DMS 273 treated with DMSO at 0.1 percent for 48 hours (cell line): ENCODE data around the gene CCDC47.
A peak's percentile ranks its signal among the peaks of the same experiment; 100 is the strongest.

Source experiments
- DNase-seq: peaks from one replicate; lab custom pipeline; 2025; lab: John Stamatoyannopoulos, UW

Gene CCDC47

DNA sequence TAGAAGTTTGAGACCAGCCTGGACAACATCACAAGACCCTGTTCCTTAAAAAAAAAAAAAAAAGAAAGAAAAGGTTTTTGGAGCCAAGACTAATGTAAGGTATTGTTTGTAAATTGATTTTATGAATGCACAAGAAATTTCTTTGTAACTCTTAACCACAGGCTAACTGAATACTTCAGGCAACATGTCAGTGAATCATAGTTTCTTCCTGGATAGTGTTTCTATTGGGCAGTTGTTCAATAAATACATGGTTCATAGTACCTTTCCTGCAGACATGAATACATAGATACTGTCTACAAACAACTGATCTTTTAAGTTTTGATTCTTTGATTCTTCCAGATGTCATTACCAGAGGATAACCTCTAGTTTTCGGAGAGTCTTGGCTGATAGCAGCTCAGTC lies 12.2 kb upstream of the CCDC47 start:
- no peak for DNase-seq

DNA sequence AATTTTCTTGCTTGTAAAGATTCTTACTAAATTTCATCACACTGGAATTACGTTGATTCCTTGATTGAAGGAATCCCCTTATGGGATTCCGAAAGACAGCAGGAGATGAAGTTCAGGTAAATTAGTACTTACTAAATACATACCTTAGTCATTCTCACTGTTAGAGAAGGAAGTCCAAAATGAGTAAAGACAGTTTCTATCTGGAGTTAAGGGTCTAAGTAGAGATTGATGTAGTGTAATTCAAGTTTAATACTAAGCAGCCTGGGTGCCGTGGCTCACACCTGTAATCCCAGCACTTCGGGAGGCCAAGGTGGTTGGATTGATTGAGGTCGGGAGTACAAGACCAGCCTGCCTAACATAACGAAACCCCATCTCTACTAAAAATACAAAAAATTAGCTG lies 10.1 kb upstream of the CCDC47 start:
- DNase-seq = no peak

- DNase-seq = no peak
Measured at GRCh38 chr17:63780928-63781327, 7.5 kb upstream of the CCDC47 start.

- no peak for DNase-seq
Measured at GRCh38 chr17:63780507-63780906, 7.1 kb upstream of the CCDC47 start.

DNA sequence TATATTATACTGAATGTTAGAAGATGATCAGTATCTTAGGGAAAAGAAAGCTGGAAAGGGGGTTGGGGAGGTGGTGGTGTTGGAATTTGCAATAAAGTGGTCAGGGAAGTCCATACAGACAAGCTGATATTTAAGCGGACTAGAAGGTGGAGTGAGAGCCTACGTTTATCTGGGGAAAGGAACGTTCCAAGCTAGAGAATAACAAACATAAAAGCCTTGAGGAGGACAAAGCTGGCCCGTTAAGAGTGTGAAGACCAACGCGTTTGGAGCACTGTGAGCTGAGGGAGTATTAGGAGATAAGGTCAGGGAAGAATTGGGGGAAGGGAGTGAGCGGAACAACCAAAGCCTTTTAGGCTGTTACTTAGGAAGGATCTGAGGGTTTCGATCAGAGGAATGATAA lies 2.0 kb upstream of the CCDC47 start:
- no peak for DNase-seq

DNA sequence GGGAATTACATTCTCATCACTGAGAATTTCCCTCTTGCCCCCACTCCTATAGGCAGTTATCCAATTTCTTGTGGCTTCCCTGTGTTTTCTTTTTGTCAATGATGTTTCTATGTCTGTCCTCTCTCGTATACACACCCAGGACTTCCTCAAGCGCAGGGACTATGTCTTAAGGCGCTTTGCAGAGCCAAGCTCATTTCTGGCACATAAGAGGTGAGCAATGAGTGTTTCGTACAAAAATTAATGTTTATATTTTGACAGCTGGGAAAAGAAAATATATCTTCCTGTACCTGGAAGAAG lies 1.5 kb upstream of the CCDC47 start:
- DNase-seq = no peak

DNA sequence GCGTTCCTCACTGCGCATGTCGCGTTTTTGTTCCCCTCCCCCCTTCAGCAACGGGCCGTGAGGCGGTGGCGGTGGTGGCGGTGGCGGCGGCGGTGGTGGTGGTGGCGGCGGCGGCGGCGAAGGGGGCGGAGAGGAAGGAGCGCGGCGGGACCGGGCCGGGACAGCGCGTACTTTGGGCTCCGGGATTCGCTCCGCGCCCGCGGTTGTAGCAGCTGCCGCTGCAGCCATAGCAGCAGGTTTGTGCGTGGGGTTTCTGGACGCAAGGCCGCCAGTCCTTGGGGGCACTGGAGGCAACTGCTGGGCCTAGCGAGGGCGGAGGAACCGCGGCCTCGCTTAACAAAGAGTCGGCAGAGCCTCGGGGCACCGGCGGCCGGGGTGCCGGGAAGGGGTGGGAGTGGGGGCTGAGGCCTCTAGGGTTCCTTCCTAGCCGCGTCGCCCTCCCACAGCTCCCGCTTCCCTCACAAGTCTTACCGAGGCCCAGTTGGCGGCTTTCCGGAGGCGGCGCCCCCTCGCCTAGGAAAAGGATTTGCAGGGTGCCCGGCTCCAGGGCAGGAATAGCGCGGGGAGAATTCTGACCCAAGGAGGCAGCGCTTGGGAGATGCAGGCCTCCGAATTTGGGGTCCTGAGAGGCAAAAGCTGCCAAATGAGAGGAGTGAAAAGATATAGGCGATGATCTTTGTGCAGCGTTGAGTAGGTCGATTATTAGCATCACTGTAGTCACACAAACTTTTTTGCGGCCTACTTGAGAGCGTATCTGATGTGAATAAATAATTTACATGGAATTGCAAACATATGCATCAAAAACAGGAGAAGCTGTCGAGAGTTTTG lies 958 bp upstream of the CCDC47 start, which contains the start of gene DDX42:
DDX42 (plus strand) TSS at position 30 of the 828 bp plus-strand sequence. CDS start 12,880 bp downstream, outside the sequence.
- DNase-seq = no peak

GRCh38 chr17:63772801-63773271 lies 561 bp downstream of the CCDC47 start:
- no peak for DNase-seq

DNA sequence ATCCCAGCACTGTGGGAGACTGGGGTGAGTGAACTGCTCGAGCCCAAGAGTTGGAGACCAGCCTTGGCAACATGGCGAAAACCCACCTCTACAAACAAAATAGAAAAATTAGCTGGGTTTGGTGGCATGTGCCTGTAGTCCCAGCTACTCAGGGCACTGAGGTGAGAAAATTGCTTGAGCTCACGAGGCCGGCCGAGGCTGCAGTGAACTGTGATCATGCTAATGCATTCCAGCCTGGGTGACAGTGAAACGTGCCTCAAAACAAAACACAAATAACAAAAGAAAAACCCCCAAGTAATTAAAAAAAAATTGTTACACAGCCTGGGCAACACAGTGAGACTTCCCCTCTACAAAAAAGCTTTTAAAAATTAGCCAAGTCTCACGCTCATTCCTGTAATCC lies 5.0 kb downstream of the CCDC47 start:
- no peak for DNase-seq

GRCh38 chr17:63766754-63767153 lies 6.6 kb downstream of the CCDC47 start:
- DNase-seq = no peak

DNA sequence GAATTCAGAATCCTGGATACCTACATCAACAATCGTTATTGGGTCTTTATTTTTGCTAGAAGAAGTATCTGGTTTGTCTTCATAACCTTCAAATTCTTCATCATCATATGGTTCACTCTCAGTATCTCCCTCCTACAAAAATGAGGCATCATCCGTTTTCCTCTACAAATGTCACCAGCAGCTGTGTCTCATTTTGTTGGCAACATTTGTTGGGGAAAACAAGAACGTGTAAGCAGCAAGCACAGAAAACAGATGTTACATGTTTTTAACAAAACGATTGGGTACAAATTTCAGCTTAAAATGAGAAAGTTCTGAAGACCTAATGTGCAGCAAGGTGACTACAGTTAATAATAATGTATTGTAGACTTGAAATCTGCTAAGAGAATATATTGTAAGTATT lies 8.7 kb downstream of the CCDC47 start:
- DNase-seq = no peak

GRCh38 chr17:63762161-63763078 lies 11.0 kb downstream of the CCDC47 start:
- DNase-seq = no peak

DNA sequence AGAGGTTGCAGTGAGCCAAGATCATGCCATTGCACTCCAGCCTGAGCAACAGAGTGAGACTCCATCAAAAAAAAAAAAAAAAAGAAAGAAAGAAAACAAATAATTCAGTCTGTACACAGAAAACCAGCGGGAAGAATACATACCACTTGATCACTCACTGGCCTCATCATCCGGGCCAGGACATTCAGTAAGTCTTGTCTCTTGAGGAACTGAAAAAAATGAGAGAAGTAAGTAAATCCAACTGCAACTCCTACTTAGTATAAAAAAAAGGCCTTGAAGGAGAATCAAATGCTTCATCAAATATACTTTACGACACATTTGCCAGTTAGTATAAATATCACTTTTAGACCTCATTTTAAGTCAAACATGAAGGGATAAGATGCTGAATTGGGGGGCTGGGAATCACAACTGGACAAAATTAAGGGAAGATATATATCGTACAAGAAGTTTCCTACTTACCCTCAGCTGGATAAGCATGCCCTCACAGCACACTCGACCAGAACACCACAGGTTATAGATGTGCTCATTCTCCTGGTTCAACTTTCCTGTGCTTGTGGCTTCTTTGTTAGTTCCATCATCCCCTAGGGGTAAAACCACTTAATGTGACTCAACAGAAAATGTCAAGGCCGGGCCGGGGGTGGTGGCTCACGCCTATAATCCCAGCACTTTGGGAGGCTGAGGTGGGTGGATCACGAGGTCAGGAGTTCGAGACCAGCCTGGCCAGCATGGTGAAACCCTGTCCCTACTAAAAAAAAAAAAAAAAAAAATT lies 12.4 kb downstream of the CCDC47 start:
- no peak for DNase-seq

DNA sequence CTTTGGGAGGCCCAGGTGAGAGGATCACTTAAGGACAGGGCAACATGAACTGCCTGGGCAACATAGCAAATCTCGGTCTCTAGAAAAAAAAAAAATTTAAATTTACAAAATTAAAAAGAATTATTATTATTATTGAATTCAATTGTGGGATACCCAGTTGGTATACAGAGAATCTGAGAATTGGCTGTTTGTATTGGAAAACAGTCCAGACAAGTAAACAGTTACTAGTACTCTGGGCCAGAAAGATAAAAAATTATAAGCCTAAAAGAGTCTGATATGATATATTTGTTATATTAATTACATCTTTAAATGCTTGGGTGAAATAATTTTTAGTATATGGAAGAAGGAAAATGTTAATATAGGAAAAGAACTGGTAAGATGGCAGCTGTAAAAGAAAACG lies 15.0 kb downstream of the CCDC47 start:
- no peak for DNase-seq

DNA sequence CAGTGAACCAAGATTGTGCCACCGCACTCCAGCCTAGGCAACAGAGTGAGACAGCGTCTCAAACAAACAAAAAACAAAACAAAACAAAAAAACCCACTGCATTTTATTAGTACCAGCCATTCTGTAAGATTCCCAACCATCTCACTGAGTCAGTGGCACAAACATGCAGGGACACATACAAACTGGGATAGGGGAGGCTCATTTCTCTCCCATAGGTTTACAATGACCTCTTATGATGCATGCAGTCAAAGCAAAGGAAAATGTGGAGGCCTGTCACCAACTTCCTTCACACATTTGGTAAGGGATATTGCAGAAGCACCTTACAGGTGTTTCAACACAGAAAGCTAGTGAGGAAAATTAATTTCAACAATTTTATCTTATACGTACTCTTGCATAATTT lies 19.4 kb downstream of the CCDC47 start:
- no peak for DNase-seq

DNA sequence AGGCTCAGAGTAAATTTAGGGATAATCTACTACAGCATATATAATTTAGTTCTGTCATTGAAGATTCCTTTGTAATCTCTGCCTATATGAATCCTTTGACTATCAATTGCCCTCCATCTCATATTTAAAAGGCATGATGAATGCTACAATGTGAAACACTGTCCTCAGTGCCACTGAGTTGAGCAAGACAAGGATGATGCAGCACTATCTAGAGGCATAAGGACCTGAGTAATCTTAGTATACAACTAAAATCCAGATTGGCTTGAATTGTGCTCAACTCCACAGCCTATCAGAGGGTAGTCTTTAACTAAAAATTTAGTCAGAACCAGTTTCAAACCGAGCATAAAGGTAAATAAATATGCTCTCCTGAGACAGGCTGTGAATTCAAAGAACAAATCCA lies 20.2 kb downstream of the CCDC47 start:
- no peak for DNase-seq

DNA sequence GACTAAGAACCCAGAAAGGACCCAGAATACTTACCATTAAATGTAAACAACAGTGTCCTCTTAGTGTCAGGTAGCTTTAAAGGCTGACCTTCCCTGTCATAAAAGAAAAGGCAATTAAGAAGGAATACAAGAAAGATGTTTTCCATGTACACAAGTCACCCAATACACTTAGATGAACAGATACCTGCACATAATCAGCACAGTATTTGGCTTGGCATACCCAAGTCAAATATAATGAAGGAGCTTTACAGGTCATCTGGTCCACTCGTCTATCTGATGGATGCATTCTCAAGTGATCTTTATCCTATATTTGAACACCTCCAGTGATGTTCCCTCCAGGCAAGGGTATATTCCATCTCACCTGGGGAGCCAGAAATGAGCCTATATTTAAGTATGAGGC lies 20.7 kb downstream of the CCDC47 start:
- no peak for DNase-seq

- no peak for DNase-seq
Measured at GRCh38 chr17:63751806-63752205, 21.6 kb downstream of the CCDC47 start.

- DNase-seq = peak; percentile 96
Measured at GRCh38 chr17:63741408-63742173, 31.8 kb downstream of the CCDC47 start, which contains the start of gene STRADA. Gene STRADA (minus strand): TSS chr17:63741799. CDS start chr17:63728369, 13,430 bp downstream.

DNA sequence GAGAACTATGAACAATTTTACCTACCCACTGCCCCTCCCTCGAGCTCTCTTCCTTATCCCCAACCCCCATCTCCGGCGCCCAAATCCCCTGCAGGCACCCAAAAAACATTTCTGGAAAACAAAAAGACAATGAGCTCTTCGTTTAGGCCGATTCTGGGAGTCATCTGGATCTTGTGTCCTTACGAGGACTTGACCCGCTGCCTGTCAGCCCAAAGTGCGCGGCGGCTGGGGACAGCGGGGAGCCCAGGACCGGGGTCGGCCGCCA lies 32.3 kb downstream of the CCDC47 start:
- no peak for DNase-seq

DNA sequence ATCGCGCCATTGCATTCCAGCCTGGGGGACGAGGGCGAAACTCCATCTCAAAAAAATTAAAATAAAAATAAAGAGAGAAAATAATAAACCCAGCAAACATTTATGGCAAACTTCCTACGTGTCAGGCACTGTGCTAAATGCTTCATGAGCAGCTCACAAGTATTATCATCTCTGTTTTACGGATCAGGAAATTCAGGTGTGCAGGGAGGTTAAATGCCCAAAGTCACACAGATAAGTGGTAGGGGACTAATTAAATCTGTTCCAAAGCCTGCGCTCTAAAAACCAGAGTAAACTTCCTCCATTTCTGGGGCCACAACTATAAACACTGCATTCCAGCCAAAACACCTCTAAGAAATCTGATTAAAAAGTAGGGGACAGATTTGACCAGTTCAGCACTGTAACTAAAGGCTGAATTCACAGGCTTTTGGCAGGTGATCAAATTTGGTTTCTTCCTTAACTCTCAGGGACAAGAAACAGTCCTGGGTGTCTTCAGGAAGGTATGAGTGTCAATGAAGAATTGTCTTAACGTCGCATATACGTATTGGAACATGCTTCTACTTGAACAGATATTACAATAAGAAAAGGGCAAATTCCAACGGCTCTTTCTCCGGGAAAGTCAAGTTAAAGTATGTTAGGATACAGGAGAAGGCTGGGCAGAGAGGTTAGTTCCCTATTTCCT lies 32.8 kb downstream of the CCDC47 start:
- no peak for DNase-seq
